COLO829 (cell line): ENCODE data around the gene BACH2.
"Not testable (repeated sequence)": the region's sequence is repeated elsewhere in the genome, so short reads cannot be mapped to it uniquely, and the experiment has no call there.

Experiments used
- DNase-seq: peaks from one replicate; pipeline ENCODE4 v3.0.0; 2012; ENCODE audit warnings: low spot score

Gene BACH2

GRCh38 chr6:90209527-90209926 is 87.1 kb downstream of the BACH2 start:
- no peak for DNase-seq

GRCh38 chr6:90208690-90209089 is 88.0 kb downstream of the BACH2 start:
- DNase-seq = not testable (repeated sequence)

GRCh38 chr6:90204327-90205056 is 92.2 kb downstream of the BACH2 start:
- no peak for DNase-seq

- no peak for DNase-seq
Observed at GRCh38 chr6:90203672-90204071, 93.0 kb downstream of the BACH2 start.

GRCh38 chr6:90202156-90202555 is 94.5 kb downstream of the BACH2 start:
- no peak for DNase-seq

- no peak for DNase-seq
Observed at GRCh38 chr6:90199900-90200299, 96.7 kb downstream of the BACH2 start.

- no peak for DNase-seq
Observed at GRCh38 chr6:90198758-90199425, 97.8 kb downstream of the BACH2 start.

GRCh38 chr6:90197854-90198496 is 98.7 kb downstream of the BACH2 start:
- no peak for DNase-seq

GRCh38 chr6:90195094-90195829 is 101.4 kb downstream of the BACH2 start:
- no peak for DNase-seq

GRCh38 chr6:90194371-90194841 is 102.2 kb downstream of the BACH2 start:
- no peak for DNase-seq

GRCh38 chr6:90193359-90193758 is 103.3 kb downstream of the BACH2 start:
- DNase-seq = no peak

- DNase-seq = no peak
Observed at GRCh38 chr6:90192857-90193256, 103.8 kb downstream of the BACH2 start.

- no peak for DNase-seq
Observed at GRCh38 chr6:90190752-90191395, 105.8 kb downstream of the BACH2 start.

GRCh38 chr6:90190131-90190530 is 106.5 kb downstream of the BACH2 start:
- no peak for DNase-seq

GRCh38 chr6:90187437-90188121 is 109.1 kb downstream of the BACH2 start:
- no peak for DNase-seq

- DNase-seq = no peak
Observed at GRCh38 chr6:90186637-90187371, 109.8 kb downstream of the BACH2 start.

GRCh38 chr6:90186026-90186425 is 110.6 kb downstream of the BACH2 start:
- no peak for DNase-seq

- no peak for DNase-seq
Observed at GRCh38 chr6:90184334-90185298, 112.0 kb downstream of the BACH2 start.

GRCh38 chr6:90183587-90184333 is 112.9 kb downstream of the BACH2 start:
- DNase-seq = no peak
